Skeletal muscle cell (primary cell): ENCODE results near the gene OR4L1.
"Not testable (repeated sequence)": the region's sequence is repeated elsewhere in the genome, so short reads cannot be mapped to it uniquely, and the experiment has no call there.

Source experiments
- DNase-seq: peaks from one replicate; pipeline ENCODE4 v3.0.0-alpha.2; 2010; ENCODE audit warnings: low read depth
- H3K4me3 ChIP-seq: 2 replicates; pipeline ENCODE4 v1.5.1; 2011; ENCODE audit warnings: low read depth, mild to moderate bottlenecking, control low read depth, low read length, moderate library complexity

OR4L1 gene, protein sequence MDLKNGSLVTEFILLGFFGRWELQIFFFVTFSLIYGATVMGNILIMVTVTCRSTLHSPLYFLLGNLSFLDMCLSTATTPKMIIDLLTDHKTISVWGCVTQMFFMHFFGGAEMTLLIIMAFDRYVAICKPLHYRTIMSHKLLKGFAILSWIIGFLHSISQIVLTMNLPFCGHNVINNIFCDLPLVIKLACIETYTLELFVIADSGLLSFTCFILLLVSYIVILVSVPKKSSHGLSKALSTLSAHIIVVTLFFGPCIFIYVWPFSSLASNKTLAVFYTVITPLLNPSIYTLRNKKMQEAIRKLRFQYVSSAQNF

DNA sequence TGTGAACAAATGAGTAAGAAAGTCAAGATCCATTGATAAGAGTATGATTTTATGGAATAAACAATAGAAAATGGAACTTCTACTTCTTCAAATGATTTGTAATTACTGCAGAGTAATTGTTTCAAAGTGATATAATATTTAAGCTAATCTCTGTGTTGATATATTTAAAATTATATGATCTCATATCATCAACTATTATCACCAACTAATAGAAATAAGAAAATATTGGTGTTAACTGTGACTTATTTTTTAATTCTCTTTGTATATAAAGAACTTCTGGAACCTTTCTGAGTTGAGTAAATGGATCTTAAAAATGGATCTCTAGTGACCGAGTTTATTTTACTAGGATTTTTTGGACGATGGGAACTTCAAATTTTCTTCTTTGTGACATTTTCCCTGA is at the start of gene OR4L1:
Gene OR4L1, plus strand, starts transcription at position 301 of the 400 bp plus-strand sequence. Its CDS starts 0 bp downstream, at position 301.
- H3K4me3 ChIP-seq = no peak within 1 kb of the TSS
- DNase-seq = no peak

DNA sequence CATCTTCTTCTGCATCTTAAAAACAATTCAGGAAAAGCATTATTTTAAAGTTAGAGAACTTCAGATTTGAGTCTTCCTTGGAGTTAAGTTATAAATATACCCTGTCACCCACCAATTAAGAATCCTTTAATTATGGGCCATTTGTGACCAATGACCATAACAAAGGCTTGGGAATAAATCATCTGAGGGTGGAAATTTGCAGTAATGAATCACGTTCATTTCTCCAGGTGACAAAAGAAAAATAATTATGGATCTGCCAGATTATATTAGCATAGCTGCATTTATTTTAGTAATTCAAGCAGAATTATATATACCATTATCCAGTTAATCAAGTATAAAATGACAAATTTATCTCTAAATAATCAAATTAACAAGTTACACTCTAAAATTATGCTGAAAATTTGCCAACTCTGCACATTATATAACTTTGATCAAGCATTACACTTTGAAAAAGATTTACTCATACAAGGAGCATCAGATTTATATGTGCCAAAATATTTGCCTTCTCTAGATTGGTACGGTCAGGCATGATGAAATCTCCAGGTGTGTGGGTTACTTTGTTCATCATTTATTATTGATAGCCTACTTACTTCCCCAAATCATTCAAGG is 40.5 kb upstream of the OR4L1 start, which contains the start of gene OR4K14:
Gene OR4K14, minus strand, starts transcription at position 51 of the 609 bp plus-strand sequence. CDS start 4,114 bp downstream, outside the sequence.
- no peak within 1 kb of the TSS for H3K4me3 ChIP-seq
- no peak for DNase-seq

DNA sequence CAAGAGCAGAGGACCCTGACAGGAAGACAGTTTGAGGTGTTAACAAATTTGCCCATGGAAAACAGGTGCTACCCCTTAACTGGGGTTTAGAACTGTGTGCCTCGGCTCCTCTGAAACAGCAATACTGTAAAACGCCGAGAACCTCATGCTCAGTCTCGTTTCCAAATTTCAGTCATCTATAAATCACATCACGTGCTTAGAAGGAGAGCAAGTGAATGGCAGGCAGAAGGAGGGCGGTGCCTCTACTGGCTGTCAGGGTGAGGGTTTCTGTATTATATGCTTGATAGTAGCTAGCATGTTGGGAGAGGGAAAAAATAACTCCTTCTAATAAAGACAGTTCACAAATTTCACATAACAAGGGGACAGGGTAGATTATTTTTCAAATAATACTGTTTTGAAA is 28.8 kb upstream of the OR4L1 start:
- H3K4me3 ChIP-seq = no peak overlapping the region

DNA sequence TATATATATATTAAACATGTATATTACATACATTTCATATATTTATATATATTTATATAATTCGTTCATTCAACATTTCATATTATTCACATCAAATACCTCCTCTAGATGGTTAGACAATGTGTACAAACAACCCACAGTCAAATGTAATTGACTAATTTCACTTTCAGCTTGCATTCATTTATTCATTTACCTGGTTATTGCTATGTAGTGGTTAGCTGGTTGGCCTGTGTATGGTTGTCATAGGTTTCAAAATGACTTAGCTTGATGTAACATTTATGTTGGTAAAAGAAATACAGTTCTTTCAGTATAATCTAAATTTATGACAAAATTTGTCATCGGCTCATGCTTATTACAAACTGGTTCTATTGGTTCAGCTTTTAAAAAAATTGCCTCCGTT is 24.4 kb upstream of the OR4L1 start:
- DNase-seq = no peak
- no peak overlapping the region for H3K4me3 ChIP-seq

More for the DNA sequence above, 28.8 kb upstream of the OR4L1 start:
- DNase-seq = no peak

DNA sequence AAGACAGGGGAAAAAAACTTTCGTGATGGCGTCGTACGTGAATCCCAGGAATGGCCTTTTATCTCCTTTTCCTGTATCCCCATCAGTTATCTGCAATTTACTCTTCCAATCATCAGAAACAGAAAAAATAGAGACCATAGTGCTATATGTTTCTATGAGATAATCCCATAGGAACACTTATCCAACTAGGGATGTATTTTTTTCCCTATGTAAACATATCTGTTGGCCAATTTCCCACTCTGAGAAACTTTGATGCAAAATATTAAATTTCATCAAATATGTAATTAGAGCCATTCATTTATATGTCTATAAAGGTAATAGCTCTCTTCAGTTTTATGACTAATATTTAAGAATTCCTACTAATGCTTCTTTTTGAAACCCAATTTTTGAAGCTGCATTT is 23.9 kb upstream of the OR4L1 start, which contains the start of gene OR4K13:
Gene OR4K13, minus strand, starts transcription at position 101 of the 400 bp plus-strand sequence. CDS start 1,280 bp downstream, outside the sequence.
- DNase-seq = no peak
- no peak within 1 kb of the TSS for H3K4me3 ChIP-seq

DNA sequence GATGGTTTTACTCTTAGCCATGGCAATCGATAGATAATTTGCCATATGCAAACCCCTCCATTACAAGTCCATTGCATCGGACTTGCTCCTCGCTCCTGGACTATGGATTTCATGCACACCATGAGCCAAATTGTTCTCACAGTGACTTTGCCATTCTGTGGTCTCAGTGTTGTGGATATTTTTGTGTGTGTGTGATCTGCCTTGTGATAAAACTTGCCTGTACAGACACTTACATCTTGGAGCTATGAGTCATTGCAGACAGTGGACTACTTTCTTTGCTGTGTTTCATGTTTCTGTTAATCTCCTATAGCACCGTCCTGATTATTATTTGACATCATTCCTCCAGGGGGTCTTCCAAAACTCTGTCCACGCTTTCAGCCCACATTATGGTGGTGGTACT is 15.6 kb upstream of the OR4L1 start:
- DNase-seq = no peak
- H3K4me3 ChIP-seq = no peak overlapping the region

DNA sequence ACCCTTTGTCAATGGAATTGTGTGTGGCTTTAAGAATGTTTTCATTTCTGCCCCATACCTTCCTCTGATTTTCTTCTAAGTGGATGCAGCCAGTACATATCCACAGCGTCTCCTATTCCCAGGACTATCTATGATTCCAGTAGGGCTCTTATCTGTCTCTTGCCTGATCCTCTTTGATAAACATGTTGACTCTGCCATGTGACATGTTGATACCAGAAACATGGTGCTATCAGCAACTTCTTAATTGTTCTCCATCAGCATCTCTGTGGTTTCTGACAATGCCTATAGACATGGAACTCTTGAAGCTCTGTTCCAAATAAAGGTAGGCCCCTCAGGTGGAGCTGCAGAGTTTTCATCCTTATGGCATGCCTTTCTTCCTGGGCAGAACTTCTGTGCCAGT is 11.6 kb upstream of the OR4L1 start:
- no peak overlapping the region for H3K4me3 ChIP-seq
- DNase-seq = no peak

DNA sequence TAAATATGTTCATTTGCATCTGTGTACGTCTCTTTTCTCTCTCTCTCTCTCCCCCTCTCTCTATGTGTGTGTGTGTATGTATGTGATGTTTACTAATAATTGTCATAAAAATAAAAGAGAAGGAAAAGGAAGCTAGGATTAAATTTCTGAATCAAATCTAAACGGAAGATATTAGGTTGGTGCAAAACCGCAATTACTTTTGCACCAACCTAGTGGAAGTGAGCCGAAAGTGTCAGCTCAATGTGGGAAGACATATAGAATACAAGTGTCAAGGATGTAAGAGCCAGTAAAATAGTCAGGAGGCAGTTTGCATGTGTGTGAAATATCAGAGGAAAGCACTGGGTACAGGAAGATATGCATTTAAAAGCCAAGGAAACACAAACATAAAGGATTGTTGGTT is 32.2 kb downstream of the OR4L1 start:
- no peak for DNase-seq
- no peak overlapping the region for H3K4me3 ChIP-seq

DNA sequence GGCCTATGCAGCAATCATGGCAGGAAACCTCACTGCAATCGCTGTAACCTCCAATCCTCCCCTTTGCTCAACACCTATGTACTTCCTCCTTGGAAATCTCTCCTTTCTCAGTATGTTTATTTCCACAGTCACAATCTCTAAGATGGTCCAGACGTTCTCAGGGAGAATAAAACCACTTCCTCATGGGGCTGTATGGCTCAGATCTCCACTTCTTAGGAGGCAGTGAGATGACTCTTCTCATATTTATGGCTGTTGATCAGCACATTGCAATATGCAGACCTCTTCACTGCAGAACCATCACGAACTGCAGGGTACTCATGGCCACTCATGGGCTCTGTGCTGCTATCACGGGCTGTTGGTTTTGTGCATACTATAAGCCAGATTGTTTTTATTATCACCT is 33.6 kb downstream of the OR4L1 start:
- no peak for DNase-seq

DNA sequence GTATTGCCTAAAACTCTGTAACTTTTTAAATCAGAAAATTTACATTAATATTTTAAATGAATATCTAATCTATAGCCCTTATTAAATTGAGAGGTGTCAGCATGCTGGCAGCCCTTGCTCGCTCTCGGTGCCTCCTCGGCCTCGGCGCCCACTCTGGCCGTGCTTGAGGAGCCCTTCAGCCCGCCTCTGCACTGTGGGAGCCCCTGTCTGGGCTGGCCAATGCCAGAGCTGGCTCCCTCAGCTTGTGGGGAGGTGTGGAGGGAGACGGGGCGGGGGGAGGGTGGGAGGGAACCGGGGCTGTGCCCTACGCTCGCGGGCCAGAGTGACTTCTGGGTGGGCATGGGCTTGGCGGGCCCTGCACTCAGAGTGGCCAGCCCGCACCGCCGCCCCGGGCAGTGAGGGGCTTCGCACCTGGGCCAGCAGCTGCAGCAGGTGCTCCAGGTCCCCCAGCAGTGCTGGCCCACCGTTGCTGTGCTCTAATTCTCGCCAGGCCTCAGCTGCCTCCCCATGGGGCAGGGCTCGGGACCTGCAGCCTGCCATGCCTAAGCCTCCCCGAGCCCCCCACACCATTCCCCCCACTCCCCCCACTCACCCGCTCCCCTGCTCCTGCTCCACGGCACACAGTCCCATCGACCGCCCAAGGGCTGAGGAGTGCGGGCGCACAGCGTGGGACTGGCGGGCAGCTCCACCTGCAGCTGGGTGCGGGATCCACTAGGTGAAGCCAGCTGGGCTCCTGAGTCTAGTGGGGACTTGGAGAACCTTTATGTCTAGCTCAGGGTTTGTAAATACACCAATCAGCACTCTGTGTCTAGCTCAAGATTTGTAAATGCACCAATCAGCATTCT is 39.3 kb downstream of the OR4L1 start:
- not testable (repeated sequence) for DNase-seq, H3K4me3 ChIP-seq

More for the DNA sequence above, 33.6 kb downstream of the OR4L1 start:
- no peak overlapping the region for H3K4me3 ChIP-seq

DNA sequence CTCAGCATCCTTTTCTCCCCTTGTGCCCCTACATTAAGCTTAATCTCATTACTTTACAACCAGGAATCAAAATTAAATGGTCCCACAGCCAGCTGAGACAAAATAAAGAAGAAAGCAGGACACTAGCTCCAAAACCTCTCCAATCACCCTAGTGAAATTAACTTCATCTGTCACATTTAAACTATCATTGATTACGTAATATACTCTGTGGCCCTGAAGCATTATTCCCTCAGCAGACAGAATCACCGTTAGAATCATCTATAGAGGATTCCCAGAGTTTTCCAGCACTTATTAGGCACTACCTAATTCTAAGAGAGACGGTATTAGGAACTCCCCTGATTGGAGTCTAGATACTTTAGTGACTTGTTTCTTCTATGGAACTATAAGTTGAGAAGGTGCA is 50.6 kb downstream of the OR4L1 start, which contains the start of gene OR4K17:
Gene OR4K17, plus strand, starts transcription at position 302 of the 400 bp plus-strand sequence. CDS start 6,761 bp downstream, outside the sequence.
- no peak within 1 kb of the TSS for H3K4me3 ChIP-seq
- no peak for DNase-seq
